SK-N-SH (cell line): Measurements from ENCODE around the gene STXBP6. TPM values are rescaled to one million over a fixed set of nuclear protein-coding genes. Genes with fewer than 3 reads are reported as not detected.

ENCODE experiments used
- CTCF ChIA-PET: fragments of 300-600, 350-600 bp; formaldehyde crosslinking; extraction: SDS; loops from one replicate; lab custom pipeline; 2021; lab: Yijun Ruan, JAX
- POLR2A ChIA-PET: fragments of 350-600 bp; sonication (Branson Sonifier 250); formaldehyde crosslinking; extraction: SDS; loops from one replicate; lab custom pipeline; 2020; ENCODE audit warnings: antibody characterized with exemption, inconsistent platforms; lab: Yijun Ruan, JAX
- DNase-seq: peaks from one replicate; pipeline ENCODE4 v3.0.0; 2012
- H2AFZ ChIP-seq: fragments of 200-600 bp; sonication (generic); 2 replicates; pipeline ENCODE4 v1.8.1; 2016; ENCODE audit warnings: antibody characterized with exemption, mild to moderate bottlenecking, low read depth
- H3F3A ChIP-seq: fragments of 200-600 bp; sonication (generic); replicated peaks from 2 replicates; pipeline ENCODE3; 2016; ENCODE audit warnings: antibody characterized with exemption, mild to moderate bottlenecking; ENCODE audit not compliant: insufficient read depth
- H3K27ac ChIP-seq, 2 experiments: fragments of 200-500 bp in 1 of 2; fragments of 200-600 bp in 1 of 2; sonication (Bioruptor generic) in 1 of 2; sonication (generic), shearing (Covaris generic) in 1 of 2; 2 replicates each; pipeline versions ENCODE4 v1.5.1 to v1.6.1; 2014 to 2016; ENCODE audit warnings: low read depth in 2 of 2, inconsistent platforms in 1 of 2, low read length in 1 of 2, mild to moderate bottlenecking in 1 of 2, mixed read lengths in 1 of 2
- H3K27me3 ChIP-seq: fragments of 200-600 bp; sonication (generic), shearing (Covaris generic); 2 replicates; pipeline ENCODE4 v1.6.1; 2016; ENCODE audit warnings: mixed run types; ENCODE audit not compliant: insufficient read depth
- H3K36me3 ChIP-seq, 2 experiments: fragments of 200-500 bp in 1 of 2; fragments of 200-600 bp in 1 of 2; sonication (Bioruptor generic) in 1 of 2; sonication (generic) in 1 of 2; replicated peaks in 1 of 2; 2 replicates each; pipeline versions ENCODE3 to v1.5.1; 2014 to 2016; ENCODE audit warnings: low read length in 1 of 2, mild to moderate bottlenecking in 1 of 2; ENCODE audit not compliant: insufficient read depth in 2 of 2, control insufficient read depth in 1 of 2
- H3K4me1 ChIP-seq, 2 experiments: fragments of 200-500 bp in 1 of 2; fragments of 200-600 bp in 1 of 2; sonication (Bioruptor generic) in 1 of 2; sonication (generic), shearing (Covaris generic) in 1 of 2; 2 replicates each; pipeline versions ENCODE4 v1.5.1 to v1.6.1; 2014 to 2016; ENCODE audit warnings: low read depth in 1 of 2, low read length in 1 of 2, mixed run types in 1 of 2; ENCODE audit not compliant: insufficient read depth in 2 of 2, control insufficient read depth in 1 of 2
- H3K4me2 ChIP-seq: fragments of 200-600 bp; sonication (generic), shearing (Covaris generic); 2 replicates; pipeline ENCODE4 v1.6.1; 2017; ENCODE audit warnings: mixed run types
- H3K4me3 ChIP-seq, 2 experiments: fragments of 200-500 bp in 1 of 2; fragments of 200-600 bp in 1 of 2; sonication (Bioruptor generic) in 1 of 2; sonication (generic), shearing (Covaris generic) in 1 of 2; 2 replicates each; pipeline versions ENCODE4 v1.5.1 to v1.8.1; 2014 to 2016; ENCODE audit warnings: low read depth in 2 of 2, inconsistent platforms in 1 of 2, low read length in 1 of 2, mild to moderate bottlenecking in 1 of 2, mixed read lengths in 1 of 2, moderate library complexity in 1 of 2
- H3K79me2 ChIP-seq: fragments of 200-600 bp; sonication (generic); 2 replicates; pipeline ENCODE4 v1.8.1; 2017; ENCODE audit warnings: mild to moderate bottlenecking; ENCODE audit not compliant: insufficient read depth
- H3K9ac ChIP-seq: fragments of 200-600 bp; sonication (generic); 2 replicates; pipeline ENCODE4 v1.6.1; 2017; ENCODE audit warnings: mixed run types
- H3K9me2 ChIP-seq: fragments of 200-600 bp; sonication (generic); 2 replicates; pipeline ENCODE4 v1.6.1; 2017; ENCODE audit warnings: mixed run types
- H3K9me3 ChIP-seq: fragments of 200-600 bp; sonication (generic); 2 replicates; pipeline ENCODE4 v1.6.1; 2017; ENCODE audit warnings: mixed run types, mild to moderate bottlenecking, moderate library complexity
- H4K20me1 ChIP-seq: fragments of 200-600 bp; sonication (generic); 2 replicates; pipeline ENCODE4 v1.6.1; 2017; ENCODE audit warnings: mild to moderate bottlenecking, mixed run types; ENCODE audit not compliant: insufficient read depth
- CHD2 ChIP-seq: fragments of 150-350 bp; IDR thresholded peaks from 2 replicates; pipeline ENCODE4 v1.6.1; 2018; ENCODE audit warnings: low read length; ENCODE audit not compliant: partially characterized antibody
- FOXJ3 ChIP-seq: sonication (generic); formaldehyde crosslinking; IDR thresholded peaks from 2 replicates; pipeline ENCODE4 v1.5.1; 2020; ENCODE audit warnings: mild to moderate bottlenecking, missing genetic modification reagents
- GABPA ChIP-seq: IDR thresholded peaks from 2 replicates; pipeline ENCODE4 v1.4.0; 2012; ENCODE audit warnings: low read depth, mild to moderate bottlenecking
- JUND ChIP-seq: IDR thresholded peaks from 2 replicates; pipeline ENCODE4 v1.4.0; 2012
- POLR2AphosphoS5 ChIP-seq: IDR thresholded peaks from 2 replicates; pipeline ENCODE4 v1.6.1; 2012; ENCODE audit warnings: low read depth, low read length
- SIN3A ChIP-seq: IDR thresholded peaks from 2 replicates; pipeline ENCODE4 v1.6.1; 2012; ENCODE audit warnings: low read depth, mild to moderate bottlenecking, low read length, moderate library complexity, borderline replicate concordance
- SMC3 ChIP-seq: IDR thresholded peaks from 2 replicates; pipeline ENCODE4 v1.6.1; 2012; ENCODE audit warnings: low read depth, low read length, improper control_type of control experiment
- TCF12 ChIP-seq: IDR thresholded peaks from 2 replicates; pipeline ENCODE4 v1.4.0; 2012
- TEAD4 ChIP-seq: IDR thresholded peaks from 2 replicates; pipeline ENCODE4 v1.4.0; 2012; ENCODE audit warnings: mild to moderate bottlenecking, borderline replicate concordance; ENCODE audit not compliant: insufficient read depth
- WGBS: methylation state at CpG from one replicate; pipeline ENCODE4 v1.1.6; 2017; ENCODE audit warnings: low lambda C conversion rate; 5-methylcytosine and 5-hydroxymethylcytosine counted together
- polyA plus RNA-seq, 3 experiments: library from polyadenylated mRNA; depleted of rRNA; stranded (reverse); fragments of >200 nt; gene quantifications; 2 replicates each; pipeline ENCODE4 v1.2.3, GENCODE V29; 2012
- TF ChIP-seq, protein P1 (sequence below): fragments of 150-350 bp; IDR thresholded peaks from 2 replicates; pipeline ENCODE4 v1.6.1; 2017; ENCODE audit warnings: antibody characterized with exemption, low read length, low read depth, borderline replicate concordance
- TF ChIP-seq, protein P2 (sequence below): fragments of 200-600 bp; sonication (generic); IDR thresholded peaks from 2 replicates; pipeline ENCODE4 v1.6.1; 2017; ENCODE audit warnings: antibody characterized with exemption, mild to moderate bottlenecking, moderate library complexity
- TF ChIP-seq, protein P3 (sequence below): IDR thresholded peaks from 2 replicates; pipeline ENCODE4 v1.4.0; 2012; ENCODE audit warnings: low read depth, borderline replicate concordance

The STXBP6 gene
- polyA plus RNA-seq, 1 of the 3 experiments (the other 2 are of a cell fraction), result 0.16 TPM

DNA sequence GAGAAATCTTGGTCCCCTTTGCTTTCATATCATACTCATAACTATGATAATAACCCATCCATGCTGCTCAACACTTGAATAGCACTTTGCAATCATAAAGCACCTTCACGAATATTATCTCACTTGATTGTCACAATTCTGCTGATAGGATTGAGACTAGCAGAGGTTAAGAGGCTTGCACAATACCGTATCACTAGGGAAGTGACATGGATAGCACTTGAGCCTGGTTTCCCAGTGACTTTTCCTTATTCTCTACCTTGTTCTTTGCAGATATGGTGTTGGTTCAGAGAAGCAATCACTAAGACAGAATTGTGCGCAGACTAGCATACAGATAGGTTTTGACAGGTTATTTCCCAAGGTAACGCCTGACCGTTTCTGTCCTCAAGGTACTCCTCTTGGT lies 229.3 kb downstream of the STXBP6 start:
- DNase-seq, result no peak
- Histone ChIP-seq H3K4me2 (no peak overlapping the region), H3K4me1 (no peaks in the 10 kb centered on the region), H3K4me3 (no peak overlapping the region), H3F3A (no peaks in the 10 kb centered on the region), H3K9me2 (no peaks in the 10 kb centered on the region), H4K20me1 (no peaks in the 10 kb centered on the region), H3K79me2 (no peaks in the 10 kb centered on the region), H3K27me3 (peaks cover 7% of the 10 kb centered on the region; the same call in 1 of the 2 replicates), H3K36me3 (no peaks in the 10 kb centered on the region), H3K9me3 (no peaks in the 10 kb centered on the region), H3K27ac (no peak overlapping the region), H3K9ac (no peak overlapping the region), H2AFZ (no peak overlapping the region)
- TF ChIP-seq FOXJ3 (CRISPR knock-in tag) (no peak), POLR2AphosphoS5 (no peak), JUND (no peak), TCF12 (no peak), SIN3A (no peak), SMC3 (no peak), TEAD4 (no peak)
- TF ChIP-seq, protein P1, sequence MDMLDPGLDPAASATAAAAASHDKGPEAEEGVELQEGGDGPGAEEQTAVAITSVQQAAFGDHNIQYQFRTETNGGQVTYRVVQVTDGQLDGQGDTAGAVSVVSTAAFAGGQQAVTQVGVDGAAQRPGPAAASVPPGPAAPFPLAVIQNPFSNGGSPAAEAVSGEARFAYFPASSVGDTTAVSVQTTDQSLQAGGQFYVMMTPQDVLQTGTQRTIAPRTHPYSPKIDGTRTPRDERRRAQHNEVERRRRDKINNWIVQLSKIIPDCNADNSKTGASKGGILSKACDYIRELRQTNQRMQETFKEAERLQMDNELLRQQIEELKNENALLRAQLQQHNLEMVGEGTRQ, result no peak
- TF ChIP-seq, protein P2, sequence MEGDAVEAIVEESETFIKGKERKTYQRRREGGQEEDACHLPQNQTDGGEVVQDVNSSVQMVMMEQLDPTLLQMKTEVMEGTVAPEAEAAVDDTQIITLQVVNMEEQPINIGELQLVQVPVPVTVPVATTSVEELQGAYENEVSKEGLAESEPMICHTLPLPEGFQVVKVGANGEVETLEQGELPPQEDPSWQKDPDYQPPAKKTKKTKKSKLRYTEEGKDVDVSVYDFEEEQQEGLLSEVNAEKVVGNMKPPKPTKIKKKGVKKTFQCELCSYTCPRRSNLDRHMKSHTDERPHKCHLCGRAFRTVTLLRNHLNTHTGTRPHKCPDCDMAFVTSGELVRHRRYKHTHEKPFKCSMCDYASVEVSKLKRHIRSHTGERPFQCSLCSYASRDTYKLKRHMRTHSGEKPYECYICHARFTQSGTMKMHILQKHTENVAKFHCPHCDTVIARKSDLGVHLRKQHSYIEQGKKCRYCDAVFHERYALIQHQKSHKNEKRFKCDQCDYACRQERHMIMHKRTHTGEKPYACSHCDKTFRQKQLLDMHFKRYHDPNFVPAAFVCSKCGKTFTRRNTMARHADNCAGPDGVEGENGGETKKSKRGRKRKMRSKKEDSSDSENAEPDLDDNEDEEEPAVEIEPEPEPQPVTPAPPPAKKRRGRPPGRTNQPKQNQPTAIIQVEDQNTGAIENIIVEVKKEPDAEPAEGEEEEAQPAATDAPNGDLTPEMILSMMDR, result no peak
- POLR2A ChIA-PET, result no interaction called here
- CTCF ChIA-PET, result no interaction called here
- 12% methylated on average over 5 of the region's 5 CpGs for WGBS

- 13% methylated on average over 10 of the region's 13 CpGs for WGBS
- H3K4me1 ChIP-seq, result no peaks in the 10 kb centered on the region
- ChIA-PET POLR2A (no interaction called here), CTCF (interaction anchor here (3.5 kb wide), 1 partner anchor 12 kb away, joined by 11 read pairs; no protein-coding TSS in a partner anchor)
- TF ChIP-seq CHD2 (no peak), GABPA (no peak), TEAD4 (no peak)
- TF ChIP-seq, protein P3, sequence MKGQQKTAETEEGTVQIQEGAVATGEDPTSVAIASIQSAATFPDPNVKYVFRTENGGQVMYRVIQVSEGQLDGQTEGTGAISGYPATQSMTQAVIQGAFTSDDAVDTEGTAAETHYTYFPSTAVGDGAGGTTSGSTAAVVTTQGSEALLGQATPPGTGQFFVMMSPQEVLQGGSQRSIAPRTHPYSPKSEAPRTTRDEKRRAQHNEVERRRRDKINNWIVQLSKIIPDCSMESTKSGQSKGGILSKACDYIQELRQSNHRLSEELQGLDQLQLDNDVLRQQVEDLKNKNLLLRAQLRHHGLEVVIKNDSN, result no peak
- H2AFZ ChIP-seq, result no peak overlapping the region
- no peak overlapping the region for H3K9ac ChIP-seq
- DNase-seq, result no peak
- H4K20me1 ChIP-seq, result no peaks in the 10 kb centered on the region
- H3K36me3 ChIP-seq, result no peaks in the 10 kb centered on the region
- no peaks in the 10 kb centered on the region for H3K9me2 ChIP-seq
- peaks cover 7% of the 10 kb centered on the region; the same call in 1 of the 2 replicates for H3K27me3 ChIP-seq
- no peaks in the 10 kb centered on the region for H3F3A ChIP-seq
- no peak overlapping the region for H3K4me3 ChIP-seq
- no peak overlapping the region for H3K27ac ChIP-seq
- H3K4me2 ChIP-seq, result no peak overlapping the region
- H3K9me3 ChIP-seq, result no peaks in the 10 kb centered on the region
- no peaks in the 10 kb centered on the region for H3K79me2 ChIP-seq
Observed at GRCh38 chr14:24818823-24819341, 231.1 kb downstream of the STXBP6 start.
